Cardiac septum (tissue), 1 donor: Measurements from ENCODE around the gene SMS. TPM values are rescaled to one million over a fixed set of nuclear protein-coding genes. Genes with fewer than 3 reads are reported as not detected.

Experiments used
- DNase-seq: peaks from one replicate; pipeline ENCODE4 v3.0.0-alpha.2; 2020; ENCODE audit warnings: low spot score
- intact Hi-C: fragments of 100-400 bp; cut with DNase I; formaldehyde crosslinking; loops from one replicate; pipeline ENCODE4 v1.14.0; 2022
- total RNA-seq: library from RNA; stranded (reverse); fragmentation: NEBNext Ultra II Directional; extraction: Animal tissue kit (Norgen Biotek cat#: 25700); gene quantifications from one replicate; pipeline ENCODE4 v1.2.1, GENCODE V29; 2021
- donor health status: DM: no; HTN: no; CAD: no.

SMS gene
- total RNA-seq, 1 donor from 2014 or later: 74.9 TPM

DNA sequence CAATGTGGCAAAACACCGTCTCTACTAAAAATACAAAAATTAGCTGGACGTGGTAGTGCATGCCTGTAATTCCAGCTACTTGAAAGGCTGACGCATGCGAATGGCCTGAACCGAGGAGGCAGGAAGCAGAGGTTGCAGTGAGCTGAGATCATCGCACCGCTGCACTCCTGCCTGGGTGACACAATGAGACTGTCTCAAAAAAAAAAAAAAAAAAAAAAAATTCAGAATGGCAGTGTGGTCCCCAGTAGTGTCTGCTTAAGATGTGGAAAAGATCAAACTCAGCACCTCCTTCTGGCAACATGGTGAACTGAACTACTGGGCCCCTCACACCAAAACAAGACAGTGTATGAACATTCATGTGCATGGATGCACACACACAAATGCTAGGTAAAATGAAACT is 32.2 kb downstream of the SMS start:
- intact Hi-C loops: loop anchor here (10.0 kb wide), 1 partner anchor 128 kb away; no protein-coding TSS in a partner anchor
- no peak for DNase-seq

DNA sequence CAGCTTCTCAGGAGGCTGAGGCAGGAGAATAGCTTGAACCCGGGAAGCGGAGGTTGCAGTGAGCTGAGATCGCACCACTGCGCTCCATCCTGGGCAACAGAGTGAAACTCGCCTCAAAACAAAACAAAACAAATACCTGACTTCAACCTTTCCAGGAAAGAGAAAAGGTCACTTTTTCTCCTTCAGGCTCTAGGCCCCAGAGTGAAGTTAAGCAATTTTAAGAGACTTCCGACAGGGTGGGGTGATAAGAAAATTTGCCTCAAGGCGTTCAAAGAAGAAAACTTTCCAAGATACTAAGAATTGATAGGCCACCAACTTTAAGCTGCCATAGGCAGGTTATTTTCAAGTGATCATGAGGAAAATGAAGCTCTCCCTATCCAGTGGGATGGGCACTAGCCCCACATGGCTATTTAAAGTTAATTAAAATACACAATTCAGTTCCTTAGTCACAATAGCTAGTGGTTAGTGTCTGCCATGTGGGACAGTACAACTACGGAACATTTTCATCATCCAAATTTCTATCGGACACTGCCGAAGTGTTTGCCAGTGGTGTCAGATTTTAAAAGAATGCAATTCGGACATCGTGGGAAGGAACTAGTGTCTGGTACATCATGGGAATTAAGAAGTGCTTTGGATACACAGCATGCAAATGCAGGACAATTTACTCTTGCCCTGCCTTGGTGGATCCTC is 33.0 kb downstream of the SMS start:
- intact Hi-C loops: loop anchor here (10.0 kb wide), 1 partner anchor 129 kb away; no protein-coding TSS in a partner anchor
- no peak for DNase-seq

DNA sequence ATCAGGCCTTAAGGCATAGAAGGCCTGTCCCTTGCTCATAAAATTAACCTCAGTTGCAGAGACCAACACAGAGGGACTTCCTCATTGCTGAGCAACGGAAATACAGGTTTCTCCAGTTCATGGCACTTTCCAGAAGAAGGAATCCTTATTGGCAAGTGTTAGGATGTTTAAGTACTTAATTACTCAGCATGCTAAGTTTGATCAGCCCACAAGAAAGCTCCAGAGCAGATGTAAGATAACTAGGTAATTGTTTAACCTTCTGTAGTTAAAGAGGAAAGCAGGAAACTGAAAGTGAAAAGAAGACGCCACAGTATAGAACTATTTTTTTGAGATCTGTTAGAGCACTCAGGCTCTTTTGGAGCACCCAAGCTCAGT is 33.5 kb downstream of the SMS start:
- DNase-seq: no peak
- intact Hi-C loops: loop anchor here (10.0 kb wide), 1 partner anchor 129 kb away; no protein-coding TSS in a partner anchor

DNA sequence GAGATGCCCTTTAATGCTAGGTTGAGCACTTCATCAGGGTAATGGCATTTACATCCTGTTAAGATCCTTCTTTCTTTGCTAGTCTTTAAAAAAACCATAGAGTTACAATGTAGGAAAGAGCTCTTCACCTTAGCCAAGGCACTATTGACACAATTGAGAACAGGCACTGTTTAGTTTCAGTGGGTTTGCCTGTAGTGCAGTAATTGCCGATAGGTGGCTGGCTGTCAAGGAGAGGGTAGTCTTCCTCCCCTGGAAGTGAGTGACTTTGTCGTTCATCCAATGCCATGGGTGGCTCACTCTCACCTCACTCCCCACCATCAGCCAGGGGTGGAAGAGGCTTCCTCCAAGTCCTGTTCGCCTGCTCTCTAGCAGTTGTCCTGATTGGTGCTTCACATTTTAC is 34.7 kb downstream of the SMS start:
- no peak for DNase-seq
- intact Hi-C loops: loop anchor here (10.0 kb wide), 1 partner anchor 130 kb away; no protein-coding TSS in a partner anchor

- no peak for DNase-seq
- intact Hi-C loops: loop anchor here (10.0 kb wide), 1 partner anchor 131 kb away; no protein-coding TSS in a partner anchor
Observed at GRCh38 chrX:21975812-21976211, 35.3 kb downstream of the SMS start.

GRCh38 chrX:21978346-21978745 is 37.8 kb downstream of the SMS start:
- intact Hi-C loops: loop anchor here (10.0 kb wide), 1 partner anchor 134 kb away; no protein-coding TSS in a partner anchor

GRCh38 chrX:21982311-21982710 is 41.8 kb downstream of the SMS start:
- DNase-seq: no peak
- intact Hi-C loops: loop anchor here (10.0 kb wide), 3 partner anchors 152 to 1572 kb away; no protein-coding TSS in a partner anchor

More at GRCh38 chrX:21978346-21978745, 37.8 kb downstream of the SMS start:
- DNase-seq: no peak

- no peak for DNase-seq
- intact Hi-C loops: loop anchor here (5.0 to 10.0 kb wide), 4 partner anchors 149 to 1632 kb away; no protein-coding TSS in a partner anchor
Observed at GRCh38 chrX:21985332-21985777, 44.8 kb downstream of the SMS start.

GRCh38 chrX:21986596-21986995 is 46.1 kb downstream of the SMS start:
- DNase-seq: no peak
- intact Hi-C loops: loop anchor here (5.0 to 10.0 kb wide), 4 partner anchors 148 to 1631 kb away; no protein-coding TSS in a partner anchor

DNA sequence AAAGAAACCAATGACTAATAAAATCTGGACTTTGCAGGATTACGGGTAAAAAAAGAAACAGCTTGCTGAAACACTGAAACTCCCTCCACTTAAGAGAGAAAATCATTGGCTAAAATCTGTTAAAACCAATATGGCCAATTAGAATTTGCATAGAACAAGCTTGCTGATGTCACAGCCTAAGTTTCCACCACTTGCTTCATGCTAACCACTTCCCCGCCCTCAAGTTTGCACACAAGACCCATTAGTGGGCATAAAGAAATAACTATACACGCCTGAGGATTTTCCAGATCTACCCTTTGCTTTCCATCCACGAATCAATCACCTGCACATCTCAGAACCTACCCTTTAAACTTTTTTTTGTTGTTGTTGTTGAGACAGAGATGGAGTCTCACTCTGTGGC is 48.9 kb downstream of the SMS start:
- no peak for DNase-seq
- intact Hi-C loops: loop anchor here (5.0 to 10.0 kb wide), 4 partner anchors 145 to 1628 kb away; no protein-coding TSS in a partner anchor

- intact Hi-C loops: no loop called here
Observed at GRCh38 chrX:21990832-21991231, 50.3 kb downstream of the SMS start.

GRCh38 chrX:21991504-21991903 is 51.0 kb downstream of the SMS start:
- intact Hi-C loops: no loop called here
- DNase-seq: no peak

More at GRCh38 chrX:21990832-21991231, 50.3 kb downstream of the SMS start:
- DNase-seq: no peak

DNA sequence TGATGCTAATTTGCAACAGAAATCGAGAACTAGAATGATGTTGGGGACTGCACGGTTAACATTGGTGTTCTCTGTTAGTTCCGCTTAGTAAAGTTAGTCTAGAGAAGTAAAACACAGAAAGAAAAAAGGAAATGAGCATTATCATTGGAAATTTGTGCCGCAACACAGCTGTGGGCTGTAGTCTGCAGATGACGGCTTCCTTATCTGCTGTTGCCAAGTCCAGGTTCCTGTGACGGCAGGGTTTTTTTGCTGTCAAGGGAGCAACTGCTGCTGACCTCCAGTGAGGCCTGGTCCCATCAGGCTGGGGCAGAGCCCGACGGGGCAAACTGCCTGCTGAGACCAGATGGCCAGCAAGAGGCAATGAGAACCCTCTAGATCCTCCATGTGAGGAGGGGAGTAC is 52.8 kb downstream of the SMS start:
- intact Hi-C loops: no loop called here
- no peak for DNase-seq

DNA sequence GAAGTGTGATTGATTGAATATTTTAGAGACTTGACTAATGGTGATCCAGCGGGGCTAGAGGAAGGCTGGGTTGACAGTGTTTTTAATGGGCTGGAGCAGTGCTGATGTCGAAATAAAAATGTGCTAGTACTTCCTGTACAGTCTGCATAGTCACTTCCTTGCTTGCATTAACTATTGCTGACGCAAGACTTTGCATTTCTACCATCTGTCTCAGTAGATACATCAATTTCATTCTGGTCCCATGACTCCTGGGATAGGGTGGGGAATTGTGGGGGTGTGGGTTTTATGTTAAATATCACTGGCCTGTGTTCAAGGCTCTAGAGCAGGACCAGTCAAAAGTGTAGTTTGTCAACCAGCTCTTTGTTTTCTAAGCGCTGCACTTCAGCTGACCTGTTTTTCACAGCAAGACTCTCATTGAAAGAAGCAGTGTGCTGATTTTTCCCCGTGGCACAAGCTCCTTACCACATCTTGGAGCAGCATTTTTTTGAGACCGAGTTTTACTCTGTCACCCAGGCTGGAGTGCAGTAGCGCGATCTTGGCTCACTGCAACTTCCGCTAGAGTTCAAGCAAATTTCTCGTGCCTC is 56.5 kb downstream of the SMS start:
- intact Hi-C loops: no loop called here
- no peak for DNase-seq

DNA sequence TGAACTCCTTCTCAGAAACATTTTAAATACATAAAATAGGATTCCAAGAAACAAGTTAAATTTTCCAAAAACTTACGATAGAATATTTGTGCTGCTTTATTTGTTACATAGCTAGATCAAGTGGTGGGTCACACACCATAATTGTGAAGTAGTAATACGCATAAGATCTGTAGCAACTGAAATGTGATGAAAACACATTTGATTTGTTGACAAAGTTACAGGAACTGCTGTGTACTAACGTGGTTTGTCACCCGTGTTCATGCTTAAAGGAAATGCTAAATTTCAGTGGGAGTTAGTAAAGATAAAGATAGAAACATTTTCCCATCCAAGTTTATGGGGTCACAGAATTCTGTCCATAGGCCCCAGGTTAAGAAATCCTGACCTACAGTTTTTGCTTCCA is 57.5 kb downstream of the SMS start:
- no peak for DNase-seq
- intact Hi-C loops: no loop called here

GRCh38 chrX:22004866-22005265 is 64.4 kb downstream of the SMS start:
- intact Hi-C loops: no loop called here

GRCh38 chrX:22012051-22012450 is 71.5 kb downstream of the SMS start:
- DNase-seq: no peak
- intact Hi-C loops: no loop called here

More at GRCh38 chrX:22004866-22005265, 64.4 kb downstream of the SMS start:
- no peak for DNase-seq

DNA sequence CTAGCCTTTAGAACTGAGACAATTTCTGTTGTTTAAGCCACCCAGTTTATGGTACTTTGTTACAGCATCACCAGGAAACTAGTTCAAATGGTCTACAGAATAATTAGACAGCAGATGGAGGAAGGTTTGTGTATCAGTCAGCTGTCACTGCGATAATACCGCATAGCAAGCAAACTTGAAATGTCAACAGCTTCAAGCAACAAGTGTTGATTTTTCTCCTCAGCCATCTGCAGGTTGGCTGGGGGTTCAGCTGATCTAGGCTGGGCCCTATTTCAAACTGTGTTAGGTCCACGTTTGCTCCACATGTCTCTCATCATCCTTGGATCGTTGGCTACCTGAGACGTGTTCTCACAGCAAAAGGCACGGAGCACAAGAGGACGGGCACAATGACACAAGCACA is 72.4 kb downstream of the SMS start:
- intact Hi-C loops: no loop called here
- DNase-seq: no peak

- DNase-seq: no peak
- intact Hi-C loops: no loop called here
Observed at GRCh38 chrX:22015139-22015750, 74.7 kb downstream of the SMS start.

DNA sequence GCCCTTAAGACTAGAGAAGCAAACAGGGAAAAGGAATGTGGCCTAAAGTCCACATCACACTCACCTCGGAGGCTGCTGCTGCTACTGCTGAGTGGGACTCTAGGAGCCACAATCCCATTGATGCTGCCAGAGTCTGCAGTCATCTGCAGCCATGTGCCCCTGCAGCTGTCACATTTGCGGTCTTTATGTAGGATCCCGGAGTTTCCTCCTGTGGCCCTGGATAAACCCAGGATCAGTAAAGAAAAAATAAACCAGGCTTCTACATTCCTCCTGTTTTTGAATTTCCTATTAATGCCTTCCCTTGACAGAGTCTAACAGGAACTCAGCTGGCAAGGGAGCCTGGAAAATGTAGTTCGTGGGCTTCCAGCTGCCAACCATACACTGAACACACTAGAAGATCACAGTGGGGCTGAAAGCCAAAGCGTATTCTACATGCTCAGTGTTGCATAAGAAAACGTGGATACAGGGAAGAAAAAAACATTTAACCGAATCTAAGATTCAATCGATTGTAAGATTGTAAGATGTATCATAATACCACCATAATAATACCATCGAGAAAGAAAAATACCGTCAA is 81.3 kb downstream of the SMS start:
- intact Hi-C loops: no loop called here
- no peak for DNase-seq
